ENCODE data around the gene DSCAM.

DNA sequence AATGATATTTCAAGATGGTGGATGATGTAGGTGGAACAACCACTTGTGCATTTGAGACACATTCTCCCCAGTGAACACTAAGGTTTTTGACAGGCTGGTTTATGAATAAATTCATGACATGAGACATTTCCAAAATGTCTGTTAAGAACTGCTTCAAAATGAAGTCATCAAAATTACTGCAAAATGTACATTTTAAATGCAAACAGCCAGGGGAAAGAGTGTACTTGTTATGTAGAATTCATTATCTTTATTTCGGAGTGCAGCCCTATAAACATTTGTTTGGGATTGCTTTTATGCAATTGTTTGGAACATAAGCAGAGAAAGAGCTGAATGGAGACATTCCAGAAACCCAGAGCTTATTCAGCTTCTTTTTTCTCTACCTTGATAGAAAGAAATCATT lies 49.5 kb downstream of the DSCAM start:
- TF ChIP-seq, protein P1, sequence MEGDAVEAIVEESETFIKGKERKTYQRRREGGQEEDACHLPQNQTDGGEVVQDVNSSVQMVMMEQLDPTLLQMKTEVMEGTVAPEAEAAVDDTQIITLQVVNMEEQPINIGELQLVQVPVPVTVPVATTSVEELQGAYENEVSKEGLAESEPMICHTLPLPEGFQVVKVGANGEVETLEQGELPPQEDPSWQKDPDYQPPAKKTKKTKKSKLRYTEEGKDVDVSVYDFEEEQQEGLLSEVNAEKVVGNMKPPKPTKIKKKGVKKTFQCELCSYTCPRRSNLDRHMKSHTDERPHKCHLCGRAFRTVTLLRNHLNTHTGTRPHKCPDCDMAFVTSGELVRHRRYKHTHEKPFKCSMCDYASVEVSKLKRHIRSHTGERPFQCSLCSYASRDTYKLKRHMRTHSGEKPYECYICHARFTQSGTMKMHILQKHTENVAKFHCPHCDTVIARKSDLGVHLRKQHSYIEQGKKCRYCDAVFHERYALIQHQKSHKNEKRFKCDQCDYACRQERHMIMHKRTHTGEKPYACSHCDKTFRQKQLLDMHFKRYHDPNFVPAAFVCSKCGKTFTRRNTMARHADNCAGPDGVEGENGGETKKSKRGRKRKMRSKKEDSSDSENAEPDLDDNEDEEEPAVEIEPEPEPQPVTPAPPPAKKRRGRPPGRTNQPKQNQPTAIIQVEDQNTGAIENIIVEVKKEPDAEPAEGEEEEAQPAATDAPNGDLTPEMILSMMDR (IDR thresholded peaks at IDR 0.05), result no peak
- TF ChIP-seq POLR2AphosphoS5 (IDR thresholded peaks at IDR 0.05; ENCODE audit: insufficient read depth in 1 of 2, low read depth in 1 of 2), result no peak

All from vagina (tissue), 2 donors.